Keratinocyte (primary cell): ENCODE data around the gene SCMH1. TPM values are rescaled to one million over a fixed set of nuclear protein-coding genes. Genes with fewer than 3 reads are reported as not detected.

Source experiments
- DNase-seq: peaks from one replicate; pipeline ENCODE4 v3.0.0-alpha.2; 2011; ENCODE audit warnings: low read depth, missing footprints, low spot score
- FAIRE-seq: peaks from 2 replicates; lab custom pipeline; 2011; peaks lifted over from hg19 to GRCh38; lab: Jason Lieb, UNC
- H2AFZ ChIP-seq: 2 replicates; pipeline ENCODE4 v1.6.0; 2012; ENCODE audit warnings: low read length, control low read depth, inconsistent platforms; ENCODE audit not compliant: control insufficient read depth
- H3K27ac ChIP-seq: 2 replicates; pipeline ENCODE4 v1.5.1; 2011; ENCODE audit warnings: low read length; ENCODE audit not compliant: control insufficient read depth, insufficient read depth
- H3K27me3 ChIP-seq: 3 replicates; pipeline ENCODE4 v1.6.0; 2011; ENCODE audit warnings: low read length; ENCODE audit not compliant: control insufficient read depth, insufficient read depth; ENCODE audit errors: extremely low read depth
- H3K36me3 ChIP-seq, 2 experiments: 2 replicates in 1 of 2; 3 replicates in 1 of 2; pipeline ENCODE4 v1.5.1; 2011; ENCODE audit warnings: low read length in 2 of 2, mild to moderate bottlenecking in 1 of 2; ENCODE audit not compliant: control insufficient read depth in 2 of 2, insufficient read depth in 2 of 2; ENCODE audit errors: extremely low read depth in 1 of 2
- H3K4me1 ChIP-seq: 3 replicates; pipeline ENCODE4 v1.5.1; 2011; ENCODE audit warnings: low read length; ENCODE audit not compliant: control insufficient read depth, insufficient read depth; ENCODE audit errors: extremely low read depth
- H3K4me2 ChIP-seq: 3 replicates; pipeline ENCODE4 v1.6.0; 2011; ENCODE audit warnings: low read depth, low read length; ENCODE audit not compliant: control insufficient read depth, insufficient read depth; ENCODE audit errors: extremely low read depth
- H3K4me3 ChIP-seq, 3 experiments: fragments of 200-600 bp in 1 of 3; sonication (generic) in 1 of 3; 2 replicates in 2 of 3; 3 replicates in 1 of 3; pipeline ENCODE4 v1.5.1; 2011 to 2016; ENCODE audit warnings: low read length in 3 of 3, mild to moderate bottlenecking in 3 of 3, control low read depth in 2 of 3, inconsistent platforms in 1 of 3, low read depth in 1 of 3, mixed read lengths in 1 of 3, mixed run types in 1 of 3, moderate library complexity in 1 of 3; ENCODE audit not compliant: control insufficient read depth in 2 of 3, insufficient read depth in 2 of 3; ENCODE audit errors: extremely low read depth in 1 of 3
- H3K79me2 ChIP-seq: 2 replicates; pipeline ENCODE4 v1.6.0; 2012; ENCODE audit warnings: low read length; ENCODE audit not compliant: control insufficient read depth, insufficient read depth
- H3K9ac ChIP-seq: 3 replicates; pipeline ENCODE4 v1.6.0; 2011; ENCODE audit warnings: low read length; ENCODE audit not compliant: control insufficient read depth, insufficient read depth; ENCODE audit errors: extremely low read depth
- H3K9me1 ChIP-seq: 3 replicates; pipeline ENCODE4 v1.6.0; 2011; ENCODE audit warnings: low read length; ENCODE audit not compliant: control insufficient read depth, insufficient read depth; ENCODE audit errors: extremely low read depth
- H3K9me3 ChIP-seq: 2 replicates; pipeline ENCODE4 v1.5.1; 2012; ENCODE audit warnings: low read depth, low read length; ENCODE audit not compliant: control insufficient read depth
- H4K20me1 ChIP-seq: 3 replicates; pipeline ENCODE4 v1.6.0; 2011; ENCODE audit warnings: low read length; ENCODE audit not compliant: control insufficient read depth, insufficient read depth; ENCODE audit errors: extremely low read depth
- EZH2 ChIP-seq: IDR thresholded peaks from one replicate; pipeline ENCODE4 v1.6.1; 2012; ENCODE audit warnings: inconsistent platforms, mild to moderate bottlenecking, low read length, moderate library complexity
- dilution Hi-C: fragments of 300-500 bp; cut with MboI; formaldehyde crosslinking; loops from one replicate; pipeline ENCODE4 v1.7.0; 2020; ENCODE audit warnings: low sequenced_read_pairs; ENCODE audit not compliant: extremely low pct_ligation_motif_present
- polyA plus RNA-seq, 5 experiments: library from polyadenylated mRNA; depleted of rRNA in 3 of 5; stranded (reverse) in 3 of 5; stranded (forward) in 1 of 5; unstranded in 1 of 5; fragments of >200 nt; gene quantifications; 1 replicate in 1 of 5; 2 replicates in 3 of 5; 3 replicates in 1 of 5; pipeline versions ENCODE4 v1.2.1 to v1.2.3, GENCODE V29; 2011 to 2012; ENCODE audit warnings: missing spikeins in 2 of 5, low read depth in 1 of 5, low replicate concordance in 1 of 5
- TF ChIP-seq, protein P1 (sequence below), 3 experiments: IDR thresholded peaks in 1 of 3; conservative IDR thresholded peaks in 1 of 3; optimal IDR thresholded peaks in 1 of 3; 2 replicates in 2 of 3; 3 replicates in 1 of 3; pipeline versions ENCODE3 to v1.5.1; 2011; ENCODE audit warnings: low read length in 3 of 3, mild to moderate bottlenecking in 3 of 3, moderate library complexity in 2 of 3, control low read depth in 1 of 3, inconsistent platforms in 1 of 3; ENCODE audit not compliant: insufficient read depth in 2 of 3; ENCODE audit errors: extremely low read depth in 1 of 3

SCMH1 gene
- polyA plus RNA-seq, 1 donor (not counting 4 experiments of a cell fraction or from before 2014, with no cell fraction given) = 29.9 TPM

DNA sequence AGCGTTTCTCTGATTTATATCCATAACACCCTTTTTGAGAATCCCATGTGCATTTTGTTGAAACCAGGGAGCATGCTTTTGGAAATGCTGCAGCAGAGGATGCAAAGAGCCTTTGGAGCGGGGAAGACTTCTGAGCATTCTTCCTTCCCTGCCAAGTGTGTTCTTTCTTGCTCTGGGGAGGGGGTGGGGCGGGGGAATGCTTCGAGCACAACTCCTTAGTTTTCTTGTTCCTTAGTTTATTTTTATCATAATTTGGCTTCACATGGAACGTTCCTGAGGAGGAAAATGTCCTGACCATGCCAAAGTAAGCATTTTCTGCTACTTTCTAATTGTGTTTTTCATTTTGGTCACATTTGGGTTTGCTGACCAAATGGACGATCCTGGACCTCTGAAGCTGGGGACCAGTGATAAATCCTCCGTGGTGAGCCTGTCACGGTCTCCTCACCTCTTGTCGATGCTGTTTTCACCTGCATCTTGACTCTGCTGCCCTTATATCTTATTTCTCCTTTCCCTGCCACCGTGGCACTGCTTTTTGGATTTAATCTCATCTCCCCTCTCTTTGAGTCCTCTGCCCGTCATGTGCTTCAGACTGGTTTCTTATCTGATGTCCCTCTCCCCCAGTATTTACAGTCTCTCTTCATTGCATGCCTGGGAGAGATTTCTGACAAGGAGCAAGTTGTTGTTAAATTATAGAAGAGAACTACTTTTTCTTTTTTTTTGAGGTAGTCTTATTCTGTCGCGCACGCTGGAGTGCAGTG is 260.2 kb downstream of the SCMH1 start:
- Histone ChIP-seq H4K20me1 (peaks cover 16% of the 10 kb centered on the region), H3K79me2 (peaks cover 70% of the 10 kb centered on the region), H3K36me3 (peaks cover 16 to 46% of the 10 kb centered on the region in 2 experiments), H2AFZ (no peak overlapping the region), H3K4me1 (peaks cover 38% of the 10 kb centered on the region), H3K27me3 (no peaks in the 10 kb centered on the region), H3K27ac (peak overlapping the region; percentile 85), H3K9me1 (no peaks in the 10 kb centered on the region), H3K9ac (no peak overlapping the region), H3K4me2 (peak overlapping the region; percentile 99), H3K9me3 (no peaks in the 10 kb centered on the region), H3K4me3 (peak overlapping the region in 2 of 3 experiments; percentile 87 to 97)
- FAIRE-seq (no peak), DNase-seq (no peak)
- dilution Hi-C loops = no loop called here
- TF ChIP-seq EZH2 = no peak
- TF ChIP-seq, protein P1, sequence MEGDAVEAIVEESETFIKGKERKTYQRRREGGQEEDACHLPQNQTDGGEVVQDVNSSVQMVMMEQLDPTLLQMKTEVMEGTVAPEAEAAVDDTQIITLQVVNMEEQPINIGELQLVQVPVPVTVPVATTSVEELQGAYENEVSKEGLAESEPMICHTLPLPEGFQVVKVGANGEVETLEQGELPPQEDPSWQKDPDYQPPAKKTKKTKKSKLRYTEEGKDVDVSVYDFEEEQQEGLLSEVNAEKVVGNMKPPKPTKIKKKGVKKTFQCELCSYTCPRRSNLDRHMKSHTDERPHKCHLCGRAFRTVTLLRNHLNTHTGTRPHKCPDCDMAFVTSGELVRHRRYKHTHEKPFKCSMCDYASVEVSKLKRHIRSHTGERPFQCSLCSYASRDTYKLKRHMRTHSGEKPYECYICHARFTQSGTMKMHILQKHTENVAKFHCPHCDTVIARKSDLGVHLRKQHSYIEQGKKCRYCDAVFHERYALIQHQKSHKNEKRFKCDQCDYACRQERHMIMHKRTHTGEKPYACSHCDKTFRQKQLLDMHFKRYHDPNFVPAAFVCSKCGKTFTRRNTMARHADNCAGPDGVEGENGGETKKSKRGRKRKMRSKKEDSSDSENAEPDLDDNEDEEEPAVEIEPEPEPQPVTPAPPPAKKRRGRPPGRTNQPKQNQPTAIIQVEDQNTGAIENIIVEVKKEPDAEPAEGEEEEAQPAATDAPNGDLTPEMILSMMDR (optimal IDR thresholded peaks at IDR 0.05 in 1 of 3, IDR thresholded peaks at IDR 0.05 in 1 of 3, conservative IDR thresholded peaks at IDR 0.05 in 1 of 3; ENCODE audit: extremely low read depth in 1 of 3, insufficient read depth in 2 of 3, low read length in 3 of 3) = no peak

DNA sequence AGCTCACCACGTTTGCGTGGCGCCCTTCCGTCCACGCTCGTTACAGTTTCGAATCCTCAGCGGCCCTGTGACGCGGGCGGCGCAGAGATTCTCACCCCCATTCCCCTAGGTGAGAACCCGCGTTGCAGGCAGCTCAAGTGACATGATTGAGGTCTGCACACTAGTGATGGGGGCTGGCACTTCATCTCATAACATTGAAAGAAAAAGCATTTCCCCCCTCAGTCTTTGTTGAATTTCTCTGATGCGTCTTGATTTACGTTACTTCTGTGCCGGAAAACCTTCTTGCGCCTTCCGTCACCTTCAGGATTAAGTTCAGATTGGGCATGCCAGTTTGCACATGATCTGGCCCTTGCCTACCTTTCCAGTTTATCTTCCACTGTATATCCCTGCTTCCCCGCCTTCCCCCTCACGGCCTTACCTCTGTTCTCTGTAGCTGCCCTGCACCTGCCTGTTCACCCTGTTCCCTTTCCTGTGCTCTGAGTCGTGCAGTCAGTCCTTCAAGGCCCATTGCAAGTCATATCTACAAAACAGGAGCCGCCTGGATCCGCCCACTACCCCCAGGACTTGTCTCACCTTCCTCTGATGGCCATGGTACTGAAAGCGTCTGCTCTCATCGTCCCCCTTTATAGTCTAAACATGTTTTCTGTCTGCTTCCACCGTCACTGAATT is 261.5 kb downstream of the SCMH1 start:
- Histone ChIP-seq H3K27me3 (no peaks in the 10 kb centered on the region), H3K9ac (peak overlapping the region; percentile 90), H3K9me1 (no peaks in the 10 kb centered on the region), H3K27ac (peak overlapping the region; percentile 85), H3K4me3 (peak overlapping the region; percentile 67 to 97 (median 87)), H2AFZ (no peak overlapping the region), H3K36me3 (peaks cover 6 to 33% of the 10 kb centered on the region in 2 experiments), H3K4me1 (peaks cover 38% of the 10 kb centered on the region), H3K79me2 (peaks cover 57% of the 10 kb centered on the region), H3K4me2 (peak overlapping the region; percentile 99), H4K20me1 (peaks cover 16% of the 10 kb centered on the region), H3K9me3 (no peaks in the 10 kb centered on the region)
- FAIRE-seq = no peak
- no peak for TF ChIP-seq EZH2
- TF ChIP-seq, protein P1 (optimal IDR thresholded peaks at IDR 0.05 in 1 of 3, IDR thresholded peaks at IDR 0.05 in 1 of 3, conservative IDR thresholded peaks at IDR 0.05 in 1 of 3; ENCODE audit: extremely low read depth in 1 of 3, insufficient read depth in 2 of 3, low read length in 3 of 3) = no peak
- DNase-seq = no peak
- dilution Hi-C loops = no loop called here
